ENCODE results near the gene CHD9. TPM values are rescaled to one million over a fixed set of nuclear protein-coding genes. Genes with fewer than 3 reads are reported as not detected.
"Not testable (repeated sequence)": the region's sequence is repeated elsewhere in the genome, so short reads cannot be mapped to it uniquely, and the experiment has no call there.

Gene CHD9
- total RNA-seq, 1 donor from 2014 or later = 233 TPM

GRCh38 chr16:53074296-53074695 lies 19.5 kb downstream of the CHD9 start:
- DNase-seq = not testable (repeated sequence)

- DNase-seq = not testable (repeated sequence)
These were observed 20.7 kb downstream of the CHD9 start for GRCh38 chr16:53075461-53075860.

- DNase-seq = no peak
These were observed 23.5 kb downstream of the CHD9 start for GRCh38 chr16:53078247-53078646.

- no peak for DNase-seq
These were observed 24.1 kb downstream of the CHD9 start for GRCh38 chr16:53078765-53079485.

DNA sequence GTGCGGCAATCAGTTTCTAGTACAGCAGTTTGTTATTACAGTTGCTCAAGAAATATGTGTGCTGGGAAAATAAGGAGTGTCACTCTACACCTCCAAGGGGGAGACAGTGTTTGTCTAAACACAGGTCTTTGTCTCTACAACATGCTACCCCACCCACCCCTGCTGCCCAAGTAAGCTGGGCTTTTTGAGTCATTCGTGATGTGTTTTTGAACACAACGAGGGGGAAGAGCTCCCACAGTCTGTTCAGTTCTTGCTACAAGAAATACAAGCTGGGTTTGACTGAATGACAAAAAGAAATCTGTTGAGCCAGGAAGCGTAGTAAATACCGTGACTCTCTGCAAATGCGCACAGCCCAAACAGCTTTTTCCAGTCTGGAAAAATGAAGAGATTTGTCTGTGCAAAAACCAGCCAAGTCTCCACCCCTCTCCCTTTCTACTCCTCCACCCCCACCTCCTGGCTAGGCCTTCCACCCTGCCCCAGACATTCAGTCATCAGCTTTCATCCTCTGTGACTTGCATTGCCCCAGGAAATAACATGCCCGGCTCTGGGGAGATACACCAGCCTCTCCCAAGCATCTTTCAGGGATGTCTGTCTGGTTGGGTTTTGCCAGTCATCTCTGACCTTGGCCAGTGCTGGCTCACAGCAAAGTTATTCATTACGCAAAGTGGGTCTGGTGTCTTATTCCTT lies 25.7 kb downstream of the CHD9 start:
- DNase-seq = peak; percentile 7

DNA sequence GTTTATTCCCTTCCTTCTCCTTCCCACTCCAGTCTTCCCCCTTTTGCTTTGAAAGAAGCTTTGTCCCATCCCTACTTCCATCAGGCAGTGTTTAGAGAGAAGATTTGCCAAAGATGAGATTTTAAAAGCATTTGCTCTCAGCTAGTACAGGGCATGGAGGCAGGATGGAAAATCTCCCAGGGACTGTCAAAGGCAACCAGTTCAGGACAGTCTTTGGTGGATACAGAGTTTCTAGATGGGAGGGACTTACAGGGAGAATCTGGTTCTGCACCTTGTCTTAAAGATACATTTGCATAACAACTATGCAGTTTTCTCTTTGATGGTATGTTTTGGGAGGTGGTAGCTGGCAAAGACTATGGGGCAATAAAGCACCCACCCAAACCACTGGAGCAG lies 26.2 kb downstream of the CHD9 start:
- DNase-seq = no peak

GRCh38 chr16:53081686-53082407 lies 27.1 kb downstream of the CHD9 start:
- DNase-seq = no peak

DNA sequence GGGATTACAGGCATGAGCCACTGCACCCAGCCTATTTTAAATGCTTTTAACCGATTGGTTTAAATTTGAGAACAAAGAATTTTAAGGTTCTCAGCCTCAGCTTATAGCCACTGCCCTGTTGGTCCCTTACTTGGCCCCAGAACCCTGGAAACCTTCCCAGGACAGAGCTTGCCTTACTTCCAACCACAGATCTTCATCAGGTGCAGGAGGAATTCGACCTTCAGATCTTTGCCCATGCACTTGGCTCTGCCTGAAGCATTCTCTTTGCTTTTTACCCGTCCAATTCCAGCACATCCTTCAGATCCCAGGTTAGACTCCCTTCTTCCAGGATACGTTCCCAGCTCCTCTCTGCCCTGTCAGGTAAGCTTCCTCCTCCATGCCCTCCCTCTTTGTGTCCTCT lies 27.7 kb downstream of the CHD9 start:
- DNase-seq = no peak

DNA sequence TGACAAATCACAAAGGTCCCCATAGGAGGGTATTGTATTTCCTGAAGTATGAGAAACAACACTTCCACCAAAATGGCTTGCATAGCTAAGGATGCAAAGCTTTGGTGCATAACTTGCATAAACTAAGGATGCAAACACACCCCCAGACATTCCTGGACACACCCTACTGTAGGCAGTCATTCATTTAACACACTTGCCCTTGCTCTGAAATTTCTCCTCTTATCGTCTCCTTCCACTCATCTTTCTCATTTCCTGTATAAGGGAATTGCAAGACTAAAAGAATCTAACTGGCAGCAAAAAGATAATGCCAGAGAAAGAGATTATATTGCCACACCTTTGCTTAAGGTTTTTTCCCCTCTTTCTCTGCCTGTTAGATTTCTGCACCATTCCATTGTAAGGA lies 28.3 kb downstream of the CHD9 start:
- DNase-seq = no peak

GRCh38 chr16:53084141-53084541 lies 29.4 kb downstream of the CHD9 start:
- DNase-seq = no peak

GRCh38 chr16:53084746-53085334 lies 30.0 kb downstream of the CHD9 start:
- DNase-seq = no peak

DNA sequence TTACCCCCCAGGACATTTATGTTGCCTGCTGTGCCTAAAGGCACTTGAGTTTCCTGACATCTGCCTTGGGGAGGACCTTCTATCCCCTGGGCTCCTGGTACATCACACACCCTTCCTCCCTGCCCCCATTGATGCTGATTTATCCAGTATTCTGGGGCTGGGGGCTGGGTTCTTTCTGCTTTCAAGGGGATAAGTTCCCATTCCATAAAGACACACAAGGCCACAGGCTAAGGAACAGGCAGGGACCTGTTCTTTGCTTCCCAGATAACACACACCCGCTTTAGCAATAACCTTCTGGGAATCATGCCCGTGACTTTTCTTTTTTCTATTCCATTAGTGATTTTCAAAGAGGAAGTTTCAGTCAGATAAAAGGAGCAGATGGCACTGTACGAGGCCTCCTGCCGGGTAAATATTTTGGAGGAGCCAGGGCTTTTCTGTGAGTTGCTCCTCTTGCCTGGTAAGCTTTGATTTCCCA lies 30.6 kb downstream of the CHD9 start:
- DNase-seq = no peak

GRCh38 chr16:53085931-53086421 lies 31.2 kb downstream of the CHD9 start:
- no peak for DNase-seq

DNA sequence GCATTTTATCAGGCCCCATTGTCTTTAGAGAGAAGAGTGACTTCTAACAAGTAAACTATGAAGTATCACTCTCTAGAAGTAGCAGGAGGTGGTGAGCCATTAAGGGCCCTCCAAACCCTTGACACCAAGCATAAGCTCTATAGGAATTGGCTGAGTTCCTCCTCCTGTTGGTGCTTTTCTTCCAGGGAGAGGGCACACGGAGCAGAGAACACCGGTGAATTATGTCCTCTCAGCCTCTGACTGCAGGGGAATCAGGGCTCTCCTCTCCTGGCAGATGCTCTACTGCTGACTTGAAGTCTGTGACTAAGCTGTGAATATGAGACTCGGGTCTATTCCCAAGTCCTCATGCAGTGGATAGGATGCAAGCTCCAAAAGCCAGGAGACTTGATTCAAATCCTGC lies 32.3 kb downstream of the CHD9 start:
- DNase-seq = no peak

GRCh38 chr16:53089434-53090285 lies 34.9 kb downstream of the CHD9 start:
- DNase-seq = no peak

GRCh38 chr16:53090286-53090590 lies 35.4 kb downstream of the CHD9 start:
- no peak for DNase-seq

- peak; percentile 90 for DNase-seq
These were observed 36.0 kb downstream of the CHD9 start for GRCh38 chr16:53090591-53091411.

DNA sequence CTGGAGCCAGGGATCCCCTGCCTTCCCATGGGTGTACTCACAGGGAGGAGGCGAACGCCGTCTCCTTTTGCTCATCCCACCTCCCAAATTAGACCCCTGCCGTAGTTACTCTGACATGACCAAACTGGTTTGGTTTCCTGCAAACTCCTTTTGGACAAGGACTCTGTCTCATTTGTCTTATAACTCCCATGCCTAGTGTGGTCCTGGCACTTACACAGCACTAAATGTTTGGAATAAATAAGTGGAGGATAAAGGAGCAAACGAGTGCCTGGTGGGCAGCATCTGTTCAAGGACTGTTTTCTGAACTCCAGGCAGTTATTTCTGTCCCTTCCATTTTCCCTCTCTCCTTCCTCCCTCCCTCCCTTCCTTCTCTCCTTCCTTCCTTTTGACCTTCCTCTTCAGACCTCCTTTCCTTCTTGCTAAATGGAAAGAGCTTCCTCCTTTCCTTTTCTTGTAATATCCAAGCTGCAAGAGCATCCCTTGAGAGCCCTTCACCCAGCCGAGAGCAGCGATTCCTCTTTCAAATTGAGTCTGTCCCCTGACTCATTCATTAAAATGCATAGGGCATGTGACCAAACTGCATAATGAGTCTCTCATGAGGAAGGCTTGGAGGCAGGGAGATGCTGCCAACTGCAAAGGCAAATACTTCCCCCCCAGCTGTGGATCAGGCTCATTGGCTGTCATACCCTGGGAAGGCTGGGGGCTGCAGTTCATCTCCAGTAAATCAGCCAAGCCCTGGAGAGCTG lies 36.8 kb downstream of the CHD9 start:
- peak; percentile 92 for DNase-seq

DNA sequence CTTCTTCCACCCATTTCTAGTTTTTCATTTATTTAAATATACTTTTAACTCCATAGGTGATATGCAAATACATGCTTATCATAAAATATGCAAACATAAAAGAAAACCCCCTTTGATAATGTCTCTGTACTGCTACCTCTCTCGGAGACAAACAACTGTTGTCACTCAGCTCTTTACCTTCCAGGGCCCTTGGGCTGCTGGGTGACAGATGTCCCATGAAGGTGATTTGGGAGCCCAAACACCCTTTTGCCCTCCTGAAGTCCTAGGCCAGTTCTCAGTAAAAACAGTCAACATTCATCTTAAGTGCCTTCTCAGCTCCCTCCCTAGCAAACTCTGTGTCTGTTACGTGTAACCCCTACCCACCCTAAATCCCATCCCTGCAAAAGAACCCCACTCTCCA lies 37.5 kb downstream of the CHD9 start:
- no peak for DNase-seq

GRCh38 chr16:53093162-53093744 lies 38.5 kb downstream of the CHD9 start:
- no peak for DNase-seq

All from occipital lobe (tissue), 2 donors.